AG08395 (cell line): ENCODE results near the gene CCDC7.
A peak's percentile ranks its signal among the peaks of the same experiment; 100 is the strongest.
"Not testable (repeated sequence)": the region's sequence is repeated elsewhere in the genome, so short reads cannot be mapped to it uniquely, and the experiment has no call there.

Source experiments
- DNase-seq: peaks from one replicate; pipeline ENCODE4 v3.0.0; 2012; ENCODE audit warnings: mixed read lengths, low spot score

CCDC7 gene

DNA sequence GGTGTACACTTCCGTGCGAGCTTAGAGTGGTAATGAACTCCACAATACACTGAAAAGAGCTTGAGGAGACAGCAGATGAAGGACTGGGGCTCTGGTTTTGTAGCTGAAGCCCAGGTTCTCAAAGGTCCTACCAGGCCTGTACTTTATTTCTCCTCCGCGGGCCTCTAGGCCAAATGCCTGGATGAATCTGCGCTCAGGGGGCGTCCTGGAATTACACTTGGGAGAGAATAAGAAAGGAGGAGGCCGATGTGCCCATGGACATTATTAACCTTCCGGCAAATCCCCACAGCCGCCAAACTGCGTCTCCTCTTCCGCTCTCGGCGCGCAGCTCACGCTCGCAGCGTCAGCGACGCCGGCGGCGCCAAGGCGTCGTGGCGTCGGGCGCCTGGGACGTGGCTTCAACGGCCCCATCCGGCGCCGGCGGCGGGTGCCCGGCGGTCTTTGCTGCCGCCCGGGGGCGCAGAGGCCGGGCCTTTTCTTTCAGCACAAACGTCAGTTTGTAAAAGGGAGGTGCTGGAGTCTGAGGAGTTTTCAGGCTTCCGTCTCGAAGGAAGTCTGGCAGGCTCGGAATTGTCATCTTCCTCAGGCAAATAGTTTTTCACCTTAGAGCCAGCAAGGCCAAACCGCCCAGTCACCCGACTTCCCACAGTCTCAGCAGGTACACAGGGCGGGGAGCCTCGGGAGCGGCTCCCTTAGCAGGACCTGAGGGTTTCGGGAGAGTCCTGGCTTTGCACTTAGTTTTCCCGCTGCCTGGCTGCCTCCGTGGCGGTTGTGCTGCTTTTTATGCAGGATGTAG is at the start of gene CCDC7:
TSS of gene CCDC7 (plus strand) at position 401 of the 796 bp plus-strand sequence. CDS start 5,503 bp downstream, outside the sequence.
- DNase-seq = peak; percentile 89

DNA sequence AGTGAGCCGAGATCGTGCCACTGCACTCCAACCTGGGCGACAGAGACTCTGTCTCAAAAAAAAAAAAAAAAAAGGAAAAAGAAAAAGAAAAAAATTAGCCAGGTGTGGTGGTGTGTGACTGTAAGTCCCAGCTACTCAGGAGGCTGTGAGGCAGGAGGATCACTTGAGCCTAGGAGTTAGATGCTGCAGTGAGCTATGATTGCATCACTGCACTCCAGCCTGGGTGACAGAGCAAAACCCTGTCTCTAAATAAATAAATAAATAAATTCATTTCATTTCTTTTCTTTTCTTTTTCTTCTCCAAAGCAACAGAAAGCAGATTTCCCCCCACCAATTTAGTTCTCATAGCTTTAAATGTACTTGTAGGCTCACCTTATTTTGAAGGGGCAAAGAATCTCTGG is 48.8 kb upstream of the CCDC7 start:
- DNase-seq = not testable (repeated sequence)

DNA sequence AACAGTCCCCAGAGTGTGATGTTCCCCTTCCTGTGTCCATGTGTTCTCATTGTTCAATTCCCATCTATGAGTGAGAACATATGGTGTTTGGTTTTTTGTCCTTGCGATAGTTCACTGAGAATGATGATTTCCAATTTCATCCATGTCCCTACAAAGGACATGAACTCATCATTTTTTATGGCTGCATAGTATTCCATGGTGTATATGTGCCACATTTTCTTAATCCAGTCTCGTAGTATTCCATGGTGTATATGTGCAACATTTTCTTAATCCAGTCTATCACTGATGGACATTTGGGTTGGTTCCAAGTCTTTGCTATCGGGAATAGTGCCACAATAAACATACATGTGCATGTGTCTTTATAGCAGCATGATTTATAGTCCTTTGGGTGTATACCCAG is 46.2 kb upstream of the CCDC7 start:
- DNase-seq = not testable (repeated sequence)

- DNase-seq = no peak
Measured at GRCh38 chr10:32400961-32401360, 45.0 kb upstream of the CCDC7 start.

- no peak for DNase-seq
Measured at GRCh38 chr10:32402499-32402898, 43.4 kb upstream of the CCDC7 start.

DNA sequence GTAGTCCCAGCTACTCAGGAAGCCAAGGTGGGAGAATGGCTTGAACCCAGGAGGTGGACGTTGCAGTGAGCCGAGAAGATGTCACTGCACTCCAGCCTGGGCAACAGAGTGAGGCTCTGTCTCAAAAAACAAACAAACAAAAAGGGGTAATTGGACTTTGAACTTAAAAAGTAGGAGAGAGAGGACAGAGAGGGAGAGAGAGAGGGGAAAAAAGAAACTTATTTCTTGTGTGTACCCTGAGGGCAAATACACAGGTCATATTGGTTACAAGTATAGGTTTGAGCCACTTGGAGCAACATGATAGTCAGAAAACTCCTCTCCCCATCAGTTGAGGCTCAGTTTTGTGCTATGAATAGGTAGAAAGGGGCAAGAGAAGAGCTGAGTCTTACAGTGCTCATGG is 42.8 kb upstream of the CCDC7 start:
- no peak for DNase-seq

DNA sequence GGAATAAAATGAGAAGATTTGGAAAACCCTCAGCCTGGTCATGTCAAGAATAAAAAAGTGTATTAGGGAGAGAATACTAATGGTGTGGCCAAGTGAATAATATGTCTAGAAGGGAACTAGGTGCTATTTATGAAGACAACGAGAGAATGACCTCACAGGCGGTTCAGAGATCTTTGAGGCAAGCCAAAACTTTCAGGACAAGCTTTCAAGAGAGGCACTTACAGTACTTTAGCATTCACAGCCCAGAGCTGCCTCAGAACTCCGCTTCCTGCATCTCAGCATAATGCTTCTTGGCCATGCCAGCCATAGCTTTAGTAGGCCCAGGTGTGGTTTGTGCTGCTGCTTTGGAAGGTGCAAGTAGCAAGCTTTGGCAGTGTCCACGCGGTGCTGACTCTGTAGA is 37.2 kb upstream of the CCDC7 start:
- DNase-seq = no peak

DNA sequence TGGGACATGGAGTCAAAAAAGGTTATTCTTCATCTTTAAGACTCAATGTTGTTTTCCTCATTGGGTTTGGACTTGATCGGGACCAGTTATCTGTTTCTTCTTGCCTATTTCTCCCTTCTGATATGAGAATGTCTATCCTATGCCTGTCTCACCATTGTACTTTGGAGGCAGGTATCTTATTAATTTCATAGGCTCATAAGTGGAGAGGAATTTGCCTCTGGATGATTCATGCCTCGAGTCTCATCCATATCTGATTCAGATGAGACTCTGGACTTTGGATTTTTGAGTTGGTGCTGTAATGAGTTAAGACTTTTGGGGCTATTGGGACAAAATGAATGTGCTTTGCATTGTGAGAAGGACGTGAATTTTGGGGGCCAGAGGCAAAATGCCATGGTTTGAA is 36.2 kb upstream of the CCDC7 start:
- no peak for DNase-seq

- DNase-seq = no peak
Measured at GRCh38 chr10:32410569-32410968, 35.4 kb upstream of the CCDC7 start.

DNA sequence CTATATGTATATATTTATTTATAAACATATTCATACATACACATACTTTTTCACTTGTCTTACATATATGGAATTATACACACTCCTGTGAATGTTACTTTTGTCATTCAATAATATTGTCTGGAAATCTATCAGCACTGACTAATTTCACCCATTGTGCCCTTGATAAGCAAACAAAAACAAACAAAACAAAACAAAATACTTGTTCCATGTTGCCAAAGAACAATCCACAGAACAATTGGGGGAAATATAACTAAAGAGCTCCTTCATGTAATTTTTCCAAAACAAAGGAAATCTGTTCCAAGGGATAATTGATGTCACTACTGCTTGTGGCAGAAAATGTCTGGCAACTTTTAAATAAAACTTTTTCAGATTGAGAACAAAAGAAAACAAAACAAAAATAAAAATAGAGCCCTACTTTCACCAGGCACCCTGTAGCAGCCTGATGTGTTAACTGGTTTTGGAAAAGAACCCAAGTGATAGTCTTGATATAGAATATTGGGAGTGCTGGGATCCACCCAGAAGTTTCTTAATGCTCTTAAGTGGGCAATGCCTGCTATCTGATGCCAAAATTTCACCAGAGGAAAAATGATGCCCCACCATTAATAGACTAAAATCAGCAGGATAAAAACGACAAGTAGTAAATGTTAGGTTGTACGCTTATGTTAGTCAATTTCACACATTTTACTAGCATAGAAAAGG is 34.0 kb upstream of the CCDC7 start:
- no peak for DNase-seq

DNA sequence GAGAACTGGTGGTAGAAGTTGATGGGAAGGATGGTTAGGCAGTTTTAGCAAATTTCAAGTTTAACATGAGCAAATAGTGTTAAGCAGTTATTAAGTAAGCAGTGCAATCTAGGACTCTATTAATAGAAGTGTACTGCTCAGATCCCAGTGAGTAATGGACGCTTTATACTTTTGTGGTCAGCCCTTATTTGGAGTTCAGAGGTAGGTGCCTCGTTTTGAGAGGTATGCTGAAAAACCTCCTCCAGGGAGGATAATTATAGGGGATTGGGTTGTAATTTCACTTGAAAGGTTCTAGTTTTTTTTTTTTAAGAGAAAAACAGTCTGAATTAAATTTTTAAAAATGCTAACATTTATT is 33.5 kb upstream of the CCDC7 start:
- no peak for DNase-seq

DNA sequence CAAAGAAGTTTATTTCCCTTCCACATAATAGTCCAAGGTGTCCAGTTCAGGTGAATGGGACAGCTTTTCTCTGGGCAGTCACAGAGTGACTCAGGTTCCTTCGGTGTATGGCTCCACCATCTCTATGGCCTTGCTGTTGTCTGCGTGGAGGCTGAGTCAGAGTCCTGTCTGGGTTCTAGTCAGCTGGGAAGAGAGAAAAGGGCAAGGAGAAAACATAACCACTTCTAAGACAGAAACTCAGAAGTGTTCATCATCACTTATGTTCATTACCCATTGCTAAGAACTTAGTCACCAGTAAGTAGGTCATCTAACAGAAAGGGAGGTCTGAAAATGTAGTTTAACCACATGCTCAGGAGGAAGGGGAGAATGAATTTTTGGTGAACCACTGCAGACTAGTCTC is 32.4 kb upstream of the CCDC7 start:
- DNase-seq = peak; percentile 80

- no peak for DNase-seq
Measured at GRCh38 chr10:32415361-32415760, 30.6 kb upstream of the CCDC7 start.

DNA sequence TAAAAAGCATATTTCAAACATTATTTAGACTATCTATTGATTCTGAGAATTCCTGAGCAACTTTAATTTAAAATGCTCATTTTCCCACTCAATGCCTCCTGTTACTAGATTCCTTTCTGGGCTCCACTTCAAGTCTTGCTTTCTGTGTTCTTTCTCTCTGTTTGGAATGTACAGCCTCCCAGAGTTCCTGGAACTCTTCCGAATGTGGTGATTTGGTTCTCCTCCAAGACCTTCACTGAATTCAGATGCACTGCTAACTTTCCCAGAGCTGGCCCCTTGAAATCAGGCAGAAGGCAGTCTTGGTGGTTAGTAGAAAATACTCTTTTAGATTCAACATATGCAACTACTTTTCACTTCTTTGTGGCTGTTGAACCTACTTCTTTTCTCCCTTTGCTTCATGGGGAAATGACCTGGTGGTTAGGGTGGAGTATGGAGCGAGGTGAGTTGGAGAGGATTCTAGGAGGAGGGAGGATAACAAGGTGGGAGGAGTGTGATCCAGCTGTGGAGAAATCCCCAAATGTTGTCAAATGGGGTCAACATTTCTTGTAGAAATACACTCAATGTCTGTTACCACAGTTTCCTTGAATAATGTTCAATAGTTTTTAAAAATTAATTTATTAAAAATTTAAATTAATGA is 27.9 kb upstream of the CCDC7 start:
- peak; percentile 69 for DNase-seq

GRCh38 chr10:32418572-32418971 is 27.4 kb upstream of the CCDC7 start:
- DNase-seq = no peak

DNA sequence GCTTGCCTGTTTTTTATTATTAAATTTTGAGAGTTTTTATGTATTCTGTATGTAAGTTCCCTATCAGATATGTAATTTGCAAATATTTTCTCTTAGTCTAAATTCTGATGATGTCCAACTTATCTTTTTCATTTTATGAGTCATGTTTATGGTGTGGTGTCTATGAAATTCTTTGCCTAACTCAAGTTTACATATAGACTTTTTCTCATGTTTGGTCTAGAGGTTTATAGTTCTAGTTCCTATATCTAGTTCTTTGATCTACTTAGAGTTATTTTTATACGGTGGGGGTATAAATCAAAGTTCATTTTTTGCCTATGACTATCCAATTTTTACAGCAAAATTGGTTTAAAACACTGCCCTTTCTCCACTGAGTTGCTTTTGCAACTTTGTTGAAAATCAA is 26.3 kb upstream of the CCDC7 start:
- no peak for DNase-seq

GRCh38 chr10:32426186-32426585 is 19.8 kb upstream of the CCDC7 start:
- DNase-seq = no peak

DNA sequence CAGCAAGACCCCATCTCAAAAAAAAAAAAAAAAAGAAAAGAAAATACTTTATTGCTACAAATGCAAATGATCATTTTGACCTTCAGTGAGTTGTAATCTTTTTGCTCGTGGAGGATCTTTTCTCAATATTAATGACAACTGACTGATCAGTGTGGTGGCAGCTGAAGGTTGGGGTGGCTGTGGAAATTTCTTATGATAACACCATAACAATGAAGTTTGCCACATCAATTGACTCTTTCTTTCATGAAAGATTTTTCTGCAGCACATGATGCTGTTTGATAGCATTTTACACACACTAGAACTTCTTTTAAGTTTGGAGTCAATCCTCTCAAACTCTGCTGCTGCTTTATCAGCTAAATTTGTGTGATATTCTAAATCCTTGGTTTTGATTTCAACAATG is 12.4 kb upstream of the CCDC7 start:
- DNase-seq = no peak

DNA sequence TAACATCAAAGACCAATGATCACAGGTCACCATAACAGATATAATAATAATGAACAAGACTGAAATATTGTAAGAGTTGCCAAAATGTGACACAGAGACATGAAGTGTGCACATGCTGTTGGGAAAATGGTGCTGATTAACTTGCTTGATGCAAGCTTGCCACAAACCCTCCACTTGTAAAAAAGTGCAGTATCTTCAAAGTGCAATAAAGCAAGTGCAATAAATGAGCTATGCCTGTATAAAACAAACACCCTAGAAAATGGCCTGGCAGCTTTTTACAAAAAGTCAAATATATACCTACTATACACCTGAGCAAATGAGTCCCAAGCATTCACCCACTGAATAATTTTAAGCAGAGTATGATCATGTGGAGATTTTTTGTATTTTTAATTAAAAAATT is 9.7 kb upstream of the CCDC7 start:
- DNase-seq = no peak

DNA sequence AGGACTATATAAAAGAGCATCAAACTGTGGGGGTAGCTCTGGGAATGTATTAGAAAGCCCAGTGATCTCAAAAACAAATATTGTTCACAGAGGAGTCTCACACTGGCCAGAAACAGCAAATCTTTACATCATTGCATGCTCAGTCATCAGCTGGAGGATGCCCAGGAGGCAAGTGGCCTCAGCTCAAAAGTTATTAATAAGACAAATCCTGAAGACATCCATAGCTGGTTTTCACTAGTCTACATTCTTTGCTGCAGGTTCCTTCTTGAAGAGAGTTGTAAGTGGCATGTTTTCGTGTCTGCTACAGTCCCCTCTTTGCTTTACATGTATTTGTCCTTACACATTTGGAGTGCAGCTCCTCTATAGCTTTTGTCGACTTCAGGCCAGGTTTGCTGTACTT is 8.6 kb upstream of the CCDC7 start:
- no peak for DNase-seq

- DNase-seq = peak; percentile 5
Measured at GRCh38 chr10:32445036-32445435, 904 bp upstream of the CCDC7 start.

GRCh38 chr10:32446536-32447406 is 831 bp downstream of the CCDC7 start:
- no peak for DNase-seq
